ENCODE results near the gene KDM4B. TPM values are rescaled to one million over a fixed set of nuclear protein-coding genes. Genes with fewer than 3 reads are reported as not detected.

KDM4B gene
- total RNA-seq, 4 donors from 2014 or later: 14.0 to 39.9 (median 19.5) TPM

GRCh38 chr19:5014941-5015340, 46.0 kb downstream of the KDM4B start:
- no peak overlapping the region for H3K27ac ChIP-seq
- no peak for DNase-seq
- no peaks in the 10 kb centered on the region for H3K9me3 ChIP-seq
- peaks cover 9 to 25% (median 9%) of the 10 kb centered on the region in 3 donors for H3K4me1 ChIP-seq
- 90 to 93% methylated on average over 5 to 13 of the region's 13 CpGs for WGBS, 2 donors
- intact Hi-C loops (cut with DNase I): no loop called here
- no peaks in the 10 kb centered on the region for H3K27me3 ChIP-seq
- TF ChIP-seq POLR2A (IDR thresholded peaks at IDR 0.05) (no peak), CTCF (IDR thresholded peaks at IDR 0.05) (no peak)
- peaks cover 0 to 70% (median 0%) of the 10 kb centered on the region in 3 donors for H3K36me3 ChIP-seq
- no peak overlapping the region for H3K4me3 ChIP-seq

- Histone ChIP-seq H3K4me1 (peaks cover 9 to 31% (median 9%) of the 10 kb centered on the region in 3 donors), H3K4me3 (no peak overlapping the region), H3K27ac (no peak overlapping the region), H3K36me3 (peaks cover 0 to 69% (median 0%) of the 10 kb centered on the region in 3 donors), H3K9me3 (no peaks in the 10 kb centered on the region), H3K27me3 (no peaks in the 10 kb centered on the region)
- no peak for DNase-seq
- intact Hi-C loops (cut with DNase I): no loop called here
- TF ChIP-seq POLR2A (IDR thresholded peaks at IDR 0.05): no peak
- no peak for TF ChIP-seq CTCF (IDR thresholded peaks at IDR 0.05)
- 58 to 65% methylated on average over 7 to 13 of the region's 16 CpGs for WGBS, 2 donors
These were observed 47.4 kb downstream of the KDM4B start for GRCh38 chr19:5016268-5016667.

- peaks cover 9 to 34% (median 9%) of the 10 kb centered on the region in 3 donors for H3K4me1 ChIP-seq
- no peaks in the 10 kb centered on the region for H3K27me3 ChIP-seq
- 93 to 96% methylated on average over 6 to 10 of the region's 14 CpGs for WGBS, 2 donors
- DNase-seq: no peak
- H3K9me3 ChIP-seq: no peaks in the 10 kb centered on the region
- H3K4me3 ChIP-seq: no peak overlapping the region
- intact Hi-C loops (cut with DNase I): no loop called here
- peaks cover 0 to 67% (median 0%) of the 10 kb centered on the region in 3 donors for H3K36me3 ChIP-seq
- H3K27ac ChIP-seq: peak overlapping the region in 2 of 4 donors; percentile 42 to 65
- TF ChIP-seq POLR2A (IDR thresholded peaks at IDR 0.05) (no peak), CTCF (IDR thresholded peaks at IDR 0.05) (no peak)
These were observed 47.9 kb downstream of the KDM4B start for GRCh38 chr19:5016781-5017180.

- DNase-seq: no peak
- no peaks in the 10 kb centered on the region for H3K9me3 ChIP-seq
- 53 to 69% methylated on average over 5 of the region's 5 CpGs for WGBS, 2 donors
- H3K36me3 ChIP-seq: peaks cover 0 to 67% (median 0%) of the 10 kb centered on the region in 3 donors
- no peak overlapping the region for H3K4me3 ChIP-seq
- H3K4me1 ChIP-seq: peaks cover 9 to 34% (median 9%) of the 10 kb centered on the region in 3 donors
- H3K27me3 ChIP-seq: no peaks in the 10 kb centered on the region
- H3K27ac ChIP-seq: peak overlapping the region in 3 of 4 donors; percentile 18 to 65 (median 42)
- intact Hi-C loops (cut with DNase I): no loop called here
- TF ChIP-seq CTCF (IDR thresholded peaks at IDR 0.05) (peak in 1 of 6 experiments; percentile 30), POLR2A (IDR thresholded peaks at IDR 0.05) (no peak)
These were observed 48.3 kb downstream of the KDM4B start for GRCh38 chr19:5017235-5017634.

- WGBS, 2 donors: 78 to 84% methylated on average over 8 to 15 of the region's 16 CpGs
- Histone ChIP-seq H3K4me1 (peaks cover 9 to 41% (median 9%) of the 10 kb centered on the region in 3 donors), H3K9me3 (no peaks in the 10 kb centered on the region), H3K27ac (no peak overlapping the region), H3K4me3 (no peak overlapping the region), H3K27me3 (no peaks in the 10 kb centered on the region), H3K36me3 (peaks cover 0 to 60% (median 0%) of the 10 kb centered on the region in 3 donors)
- DNase-seq: no peak
- intact Hi-C loops (cut with DNase I): no loop called here
- no peak for TF ChIP-seq CTCF (IDR thresholded peaks at IDR 0.05)
- TF ChIP-seq POLR2A (IDR thresholded peaks at IDR 0.05): no peak
These were observed 49.5 kb downstream of the KDM4B start for GRCh38 chr19:5018224-5019015.
